Measurements from ENCODE around the gene MRM2. TPM values are rescaled to one million over a fixed set of nuclear protein-coding genes. Genes with fewer than 3 reads are reported as not detected.

Gene MRM2
- total RNA-seq, 1 donor from 2014 or later: 22.6 TPM

- H3K9ac ChIP-seq (ENCODE audit: low read length): no peak overlapping the region
- no peaks in the 10 kb centered on the region for H3K4me1 ChIP-seq (ENCODE audit: insufficient read depth, low read length)
- H3K4me3 ChIP-seq (ENCODE audit: insufficient read depth, low read depth, low read length): no peak overlapping the region
- no peaks in the 10 kb centered on the region for H3K79me2 ChIP-seq (ENCODE audit: insufficient read depth, low read length)
- peaks cover 20% of the 10 kb centered on the region for H3K36me3 Mint-ChIP-seq (ENCODE audit: low read depth, unreplicated experiment)
- H2AFZ ChIP-seq (ENCODE audit: low read depth, low read length): no peak overlapping the region
- H3K27ac Mint-ChIP-seq (ENCODE audit: unreplicated experiment): peak overlapping the region; percentile 41
- FAIRE-seq (no peak), DNase-seq (ENCODE audit: low read depth) (no peak)
- H3K27me3 ChIP-seq (ENCODE audit: insufficient read depth, low read length): no peaks in the 10 kb centered on the region
- peaks cover 22% of the 10 kb centered on the region for H3K4me1 Mint-ChIP-seq (ENCODE audit: low read depth, unreplicated experiment)
- no peaks in the 10 kb centered on the region for H3K9me3 Mint-ChIP-seq (ENCODE audit: unreplicated experiment)
- H3K27ac ChIP-seq (ENCODE audit: low read depth, low read length): no peak overlapping the region
- H3K9me3 ChIP-seq (ENCODE audit: insufficient read depth, low read depth, low read length): no peaks in the 10 kb centered on the region
- H3K4me2 ChIP-seq (ENCODE audit: low read length): no peak overlapping the region
- H3K4me3 Mint-ChIP-seq (ENCODE audit: unreplicated experiment): no peak overlapping the region
- H3K36me3 ChIP-seq (ENCODE audit: insufficient read depth, low read length): peaks cover 3% of the 10 kb centered on the region
- H3K27me3 Mint-ChIP-seq (ENCODE audit: low read depth, unreplicated experiment): no peaks in the 10 kb centered on the region
- peaks cover 25% of the 10 kb centered on the region for H4K20me1 ChIP-seq (ENCODE audit: insufficient read depth, low read length)
- TF ChIP-seq EZH2 (IDR thresholded peaks at IDR 0.05; ENCODE audit: insufficient read depth, low read length): no peak
- TF ChIP-seq, protein P1, sequence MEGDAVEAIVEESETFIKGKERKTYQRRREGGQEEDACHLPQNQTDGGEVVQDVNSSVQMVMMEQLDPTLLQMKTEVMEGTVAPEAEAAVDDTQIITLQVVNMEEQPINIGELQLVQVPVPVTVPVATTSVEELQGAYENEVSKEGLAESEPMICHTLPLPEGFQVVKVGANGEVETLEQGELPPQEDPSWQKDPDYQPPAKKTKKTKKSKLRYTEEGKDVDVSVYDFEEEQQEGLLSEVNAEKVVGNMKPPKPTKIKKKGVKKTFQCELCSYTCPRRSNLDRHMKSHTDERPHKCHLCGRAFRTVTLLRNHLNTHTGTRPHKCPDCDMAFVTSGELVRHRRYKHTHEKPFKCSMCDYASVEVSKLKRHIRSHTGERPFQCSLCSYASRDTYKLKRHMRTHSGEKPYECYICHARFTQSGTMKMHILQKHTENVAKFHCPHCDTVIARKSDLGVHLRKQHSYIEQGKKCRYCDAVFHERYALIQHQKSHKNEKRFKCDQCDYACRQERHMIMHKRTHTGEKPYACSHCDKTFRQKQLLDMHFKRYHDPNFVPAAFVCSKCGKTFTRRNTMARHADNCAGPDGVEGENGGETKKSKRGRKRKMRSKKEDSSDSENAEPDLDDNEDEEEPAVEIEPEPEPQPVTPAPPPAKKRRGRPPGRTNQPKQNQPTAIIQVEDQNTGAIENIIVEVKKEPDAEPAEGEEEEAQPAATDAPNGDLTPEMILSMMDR (IDR thresholded peaks at IDR 0.05; ENCODE audit: insufficient read depth, low read depth, low read length): no peak
Observed at GRCh38 chr7:2202901-2203765, 38.9 kb downstream of the MRM2 start.

DNA sequence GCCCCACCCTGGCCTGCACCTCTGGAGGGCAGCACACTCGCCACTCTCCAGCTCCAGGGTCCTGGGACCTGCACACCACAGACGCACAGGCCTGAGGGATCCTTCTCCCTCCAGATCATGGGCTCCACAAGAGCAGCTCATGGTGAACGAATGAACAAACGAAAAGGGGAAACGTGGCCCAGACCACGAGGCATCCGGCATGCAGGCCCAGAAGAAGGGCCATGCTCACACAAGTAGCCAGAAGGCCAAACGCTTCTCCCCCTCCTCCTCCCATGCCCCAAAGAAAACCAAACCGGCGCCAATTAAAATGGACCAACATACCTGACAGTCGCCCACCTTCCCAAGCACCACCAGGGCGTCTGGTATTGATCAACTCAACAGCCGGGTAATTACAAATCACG is 39.6 kb downstream of the MRM2 start:
- Mint-ChIP-seq H3K9me3 (ENCODE audit: unreplicated experiment) (no peaks in the 10 kb centered on the region), H3K4me3 (ENCODE audit: unreplicated experiment) (no peak overlapping the region), H3K36me3 (ENCODE audit: low read depth, unreplicated experiment) (peaks cover 16% of the 10 kb centered on the region), H3K4me1 (ENCODE audit: low read depth, unreplicated experiment) (peaks cover 22% of the 10 kb centered on the region), H3K27me3 (ENCODE audit: low read depth, unreplicated experiment) (no peaks in the 10 kb centered on the region), H3K27ac (ENCODE audit: unreplicated experiment) (no peak overlapping the region)
- Histone ChIP-seq H3K4me1 (ENCODE audit: insufficient read depth, low read length) (no peaks in the 10 kb centered on the region), H2AFZ (ENCODE audit: low read depth, low read length) (no peak overlapping the region), H3K9me3 (ENCODE audit: insufficient read depth, low read depth, low read length) (no peaks in the 10 kb centered on the region), H3K27ac (ENCODE audit: low read depth, low read length) (no peak overlapping the region), H3K36me3 (ENCODE audit: insufficient read depth, low read length) (no peaks in the 10 kb centered on the region), H3K27me3 (ENCODE audit: insufficient read depth, low read length) (no peaks in the 10 kb centered on the region), H4K20me1 (ENCODE audit: insufficient read depth, low read length) (peaks cover 25% of the 10 kb centered on the region), H3K4me3 (ENCODE audit: insufficient read depth, low read depth, low read length) (no peak overlapping the region), H3K4me2 (ENCODE audit: low read length) (no peak overlapping the region), H3K9ac (ENCODE audit: low read length) (no peak overlapping the region), H3K79me2 (ENCODE audit: insufficient read depth, low read length) (no peaks in the 10 kb centered on the region)
- DNase-seq (ENCODE audit: low read depth) (no peak), FAIRE-seq (no peak)
- TF ChIP-seq EZH2 (IDR thresholded peaks at IDR 0.05; ENCODE audit: insufficient read depth, low read length): no peak
- TF ChIP-seq, protein P1 (IDR thresholded peaks at IDR 0.05; ENCODE audit: insufficient read depth, low read depth, low read length): no peak
